Measurements from ENCODE around the gene CTXND1.

The CTXND1 gene

DNA sequence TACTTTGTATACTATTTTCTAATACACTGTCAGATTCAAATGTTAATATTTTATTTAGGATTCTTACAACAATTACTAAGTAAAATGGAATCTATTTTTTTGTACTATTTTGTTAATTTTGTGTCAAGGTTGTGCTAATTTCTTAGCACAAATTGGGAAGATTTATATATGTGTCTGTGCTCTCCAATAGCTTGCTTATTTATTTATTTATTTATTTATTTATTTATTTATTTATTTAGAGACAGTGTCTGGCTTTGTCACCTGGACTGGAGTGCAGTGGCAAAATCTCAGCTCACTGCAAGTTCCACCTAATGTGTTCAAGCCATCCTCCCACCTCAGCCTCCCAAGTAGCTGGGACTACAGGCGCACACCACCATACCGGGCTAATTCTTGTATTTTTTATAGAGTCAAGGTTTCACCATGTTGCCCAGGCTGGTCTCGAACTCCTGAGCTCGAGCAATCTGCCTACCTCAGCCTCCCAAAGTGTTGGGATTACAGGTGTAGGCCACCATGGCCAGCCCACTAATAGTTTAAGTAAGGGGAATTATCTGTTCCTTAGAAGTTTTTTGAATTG is 34.6 kb downstream of the CTXND1 start:
- TF ChIP-seq ESRRG (CRISPR knock-in tag; IDR thresholded peaks at IDR 0.05) (no peak), ZNF8 (CRISPR knock-in tag; IDR thresholded peaks at IDR 0.05) (no peak), GLIS3 (CRISPR knock-in tag; IDR thresholded peaks at IDR 0.05) (no peak), ZFP30 (CRISPR knock-in tag; IDR thresholded peaks at IDR 0.05) (no peak), BACH2 (CRISPR knock-in tag; IDR thresholded peaks at IDR 0.05; ENCODE audit: borderline replicate concordance) (no peak), CSDC2 (CRISPR knock-in tag; IDR thresholded peaks at IDR 0.05) (no peak)
- TF ChIP-seq, protein P1, sequence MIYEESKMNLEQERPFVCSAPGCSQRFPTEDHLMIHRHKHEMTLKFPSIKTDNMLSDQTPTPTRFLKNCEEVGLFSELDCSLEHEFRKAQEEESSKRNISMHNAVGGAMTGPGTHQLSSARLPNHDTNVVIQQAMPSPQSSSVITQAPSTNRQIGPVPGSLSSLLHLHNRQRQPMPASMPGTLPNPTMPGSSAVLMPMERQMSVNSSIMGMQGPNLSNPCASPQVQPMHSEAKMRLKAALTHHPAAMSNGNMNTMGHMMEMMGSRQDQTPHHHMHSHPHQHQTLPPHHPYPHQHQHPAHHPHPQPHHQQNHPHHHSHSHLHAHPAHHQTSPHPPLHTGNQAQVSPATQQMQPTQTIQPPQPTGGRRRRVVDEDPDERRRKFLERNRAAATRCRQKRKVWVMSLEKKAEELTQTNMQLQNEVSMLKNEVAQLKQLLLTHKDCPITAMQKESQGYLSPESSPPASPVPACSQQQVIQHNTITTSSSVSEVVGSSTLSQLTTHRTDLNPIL (CRISPR knock-in tag; IDR thresholded peaks at IDR 0.05; ENCODE audit: low read depth), result no peak
- TF ChIP-seq, protein P2, sequence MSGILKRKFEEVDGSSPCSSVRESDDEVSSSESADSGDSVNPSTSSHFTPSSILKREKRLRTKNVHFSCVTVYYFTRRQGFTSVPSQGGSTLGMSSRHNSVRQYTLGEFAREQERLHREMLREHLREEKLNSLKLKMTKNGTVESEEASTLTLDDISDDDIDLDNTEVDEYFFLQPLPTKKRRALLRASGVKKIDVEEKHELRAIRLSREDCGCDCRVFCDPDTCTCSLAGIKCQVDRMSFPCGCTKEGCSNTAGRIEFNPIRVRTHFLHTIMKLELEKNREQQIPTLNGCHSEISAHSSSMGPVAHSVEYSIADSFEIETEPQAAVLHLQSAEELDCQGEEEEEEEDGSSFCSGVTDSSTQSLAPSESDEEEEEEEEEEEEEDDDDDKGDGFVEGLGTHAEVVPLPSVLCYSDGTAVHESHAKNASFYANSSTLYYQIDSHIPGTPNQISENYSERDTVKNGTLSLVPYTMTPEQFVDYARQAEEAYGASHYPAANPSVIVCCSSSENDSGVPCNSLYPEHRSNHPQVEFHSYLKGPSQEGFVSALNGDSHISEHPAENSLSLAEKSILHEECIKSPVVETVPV (CRISPR knock-in tag; IDR thresholded peaks at IDR 0.05), result no peak
- TF ChIP-seq, protein P3, sequence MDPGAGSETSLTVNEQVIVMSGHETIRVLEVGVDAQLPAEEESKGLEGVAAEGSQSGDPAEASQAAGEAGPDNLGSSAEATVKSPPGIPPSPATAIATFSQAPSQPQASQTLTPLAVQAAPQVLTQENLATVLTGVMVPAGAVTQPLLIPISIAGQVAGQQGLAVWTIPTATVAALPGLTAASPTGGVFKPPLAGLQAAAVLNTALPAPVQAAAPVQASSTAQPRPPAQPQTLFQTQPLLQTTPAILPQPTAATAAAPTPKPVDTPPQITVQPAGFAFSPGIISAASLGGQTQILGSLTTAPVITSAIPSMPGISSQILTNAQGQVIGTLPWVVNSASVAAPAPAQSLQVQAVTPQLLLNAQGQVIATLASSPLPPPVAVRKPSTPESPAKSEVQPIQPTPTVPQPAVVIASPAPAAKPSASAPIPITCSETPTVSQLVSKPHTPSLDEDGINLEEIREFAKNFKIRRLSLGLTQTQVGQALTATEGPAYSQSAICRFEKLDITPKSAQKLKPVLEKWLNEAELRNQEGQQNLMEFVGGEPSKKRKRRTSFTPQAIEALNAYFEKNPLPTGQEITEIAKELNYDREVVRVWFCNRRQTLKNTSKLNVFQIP (CRISPR knock-in tag; IDR thresholded peaks at IDR 0.05; ENCODE audit: borderline replicate concordance, low read depth), result no peak
- no peak for ATAC-seq

DNA sequence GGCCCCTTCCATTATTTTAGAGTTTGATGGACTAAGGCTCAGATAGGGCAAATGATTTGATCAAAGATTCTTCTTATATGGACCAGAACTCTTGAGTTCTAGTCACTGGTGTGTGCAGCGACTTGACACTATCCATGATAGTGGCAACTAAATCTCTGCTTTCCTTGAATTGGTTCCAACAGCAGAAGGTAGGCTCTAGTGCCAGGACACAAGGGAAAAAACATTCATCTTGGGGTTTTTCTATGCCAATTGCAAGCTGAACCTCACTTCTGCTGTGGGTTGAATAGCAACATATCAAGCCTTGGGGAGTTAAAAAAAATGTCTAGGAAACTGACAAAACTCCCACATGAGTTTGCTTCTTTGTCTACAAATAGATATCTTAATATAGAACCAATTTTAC is 35.1 kb downstream of the CTXND1 start:
- TF ChIP-seq TOX (CRISPR knock-in tag; IDR thresholded peaks at IDR 0.05; ENCODE audit: borderline replicate concordance) (no peak), OSR1 (CRISPR knock-in tag; IDR thresholded peaks at IDR 0.05) (no peak), ZFP3 (CRISPR knock-in tag; IDR thresholded peaks at IDR 0.05) (no peak), TSHZ2 (CRISPR knock-in tag; IDR thresholded peaks at IDR 0.05) (no peak), TCF4 (CRISPR knock-in tag; IDR thresholded peaks at IDR 0.05; ENCODE audit: borderline replicate concordance) (no peak), RARB (CRISPR knock-in tag; IDR thresholded peaks at IDR 0.05) (no peak), GLIS3 (CRISPR knock-in tag; IDR thresholded peaks at IDR 0.05) (no peak), ZC3H10 (CRISPR knock-in tag; IDR thresholded peaks at IDR 0.05) (no peak), ZNF565 (CRISPR knock-in tag; conservative IDR thresholded peaks at IDR 0.05; ENCODE audit: low read depth) (no peak), SNAI2 (CRISPR knock-in tag; IDR thresholded peaks at IDR 0.05) (no peak), ESRRG (CRISPR knock-in tag; IDR thresholded peaks at IDR 0.05) (no peak), ISL1 (CRISPR knock-in tag; IDR thresholded peaks at IDR 0.05) (no peak)
- TF ChIP-seq, protein P3 (CRISPR knock-in tag; IDR thresholded peaks at IDR 0.05; ENCODE audit: borderline replicate concordance, low read depth), result no peak
- TF ChIP-seq, protein P2 (CRISPR knock-in tag; IDR thresholded peaks at IDR 0.05), result no peak
- ATAC-seq, result no peak

DNA sequence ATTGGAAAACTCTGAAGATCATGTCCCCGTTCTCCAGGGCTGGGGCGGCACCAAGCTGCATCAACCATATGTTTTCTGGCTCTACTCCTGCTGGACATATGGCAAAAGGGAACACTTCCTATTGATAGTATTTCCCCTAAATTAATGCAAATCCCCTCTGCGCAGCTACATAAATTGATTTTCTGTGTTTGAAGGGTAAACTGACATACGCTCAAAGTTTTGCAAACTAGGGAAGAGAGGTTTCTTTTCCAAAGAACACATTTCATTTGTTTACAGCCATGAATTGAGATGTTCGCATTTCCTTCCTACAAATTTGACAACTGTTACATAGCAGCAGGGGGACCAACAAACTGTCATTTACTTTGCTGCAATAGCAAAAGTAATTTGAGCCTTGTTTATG is 35.9 kb downstream of the CTXND1 start:
- ATAC-seq, result no peak
- no peak for TF ChIP-seq ZFP30 (CRISPR knock-in tag; IDR thresholded peaks at IDR 0.05)
- TF ChIP-seq TCF4 (CRISPR knock-in tag; IDR thresholded peaks at IDR 0.05; ENCODE audit: borderline replicate concordance), result no peak
- TF ChIP-seq, protein P2 (CRISPR knock-in tag; IDR thresholded peaks at IDR 0.05), result no peak
- no peak for TF ChIP-seq GLIS3 (CRISPR knock-in tag; IDR thresholded peaks at IDR 0.05)
- TF ChIP-seq TOX (CRISPR knock-in tag; IDR thresholded peaks at IDR 0.05; ENCODE audit: borderline replicate concordance), result no peak
- no peak for TF ChIP-seq ESRRG (CRISPR knock-in tag; IDR thresholded peaks at IDR 0.05)
- no peak for TF ChIP-seq ARNTL (CRISPR knock-in tag; IDR thresholded peaks at IDR 0.05; ENCODE audit: borderline replicate concordance, low read depth)

Data from SK-N-SH treated with all-trans-retinoic acid at 6 μM for 48 hours (cell line).